Brain microvascular endothelial cell (primary cell): ENCODE results near the gene ATP13A4.

Experiments used
- DNase-seq: peaks from one replicate; pipeline ENCODE4 v3.0.0-alpha.2; 2020
- H3K27ac ChIP-seq: fragments of 250-450 bp; sonication (Bioruptor Pico); 2 replicates; pipeline ENCODE4 v1.5.1; 2020; ENCODE audit warnings: mild to moderate bottlenecking, moderate library complexity
- H3K27me3 ChIP-seq: fragments of 250-450 bp; sonication (Bioruptor Pico); replicated peaks from 2 replicates; pipeline ENCODE4 v1.5.1; 2020; ENCODE audit warnings: mild to moderate bottlenecking
- H3K36me3 ChIP-seq: fragments of 250-450 bp; sonication (Bioruptor Pico); replicated peaks from 2 replicates; pipeline ENCODE4 v1.5.1; 2020; ENCODE audit warnings: mild to moderate bottlenecking
- H3K4me3 ChIP-seq: 2 replicates; pipeline ENCODE4 v1.5.1; 2011; ENCODE audit warnings: low read depth, mild to moderate bottlenecking, control low read depth, low read length, moderate library complexity
- in situ Hi-C: cut with HindIII; loops from 2 replicates; pipeline ENCODE4 v1.10.0; 2017; ENCODE audit warnings: low sequenced_read_pairs, low pct_ligation_motif_present
- TF ChIP-seq, protein P1 (sequence below): IDR thresholded peaks from 2 replicates; pipeline ENCODE4 v1.5.1; 2011; ENCODE audit warnings: low read depth, mild to moderate bottlenecking, moderate library complexity, low read length, control low read depth, inconsistent platforms; ENCODE audit errors: missing control alignments

The ATP13A4 gene

DNA sequence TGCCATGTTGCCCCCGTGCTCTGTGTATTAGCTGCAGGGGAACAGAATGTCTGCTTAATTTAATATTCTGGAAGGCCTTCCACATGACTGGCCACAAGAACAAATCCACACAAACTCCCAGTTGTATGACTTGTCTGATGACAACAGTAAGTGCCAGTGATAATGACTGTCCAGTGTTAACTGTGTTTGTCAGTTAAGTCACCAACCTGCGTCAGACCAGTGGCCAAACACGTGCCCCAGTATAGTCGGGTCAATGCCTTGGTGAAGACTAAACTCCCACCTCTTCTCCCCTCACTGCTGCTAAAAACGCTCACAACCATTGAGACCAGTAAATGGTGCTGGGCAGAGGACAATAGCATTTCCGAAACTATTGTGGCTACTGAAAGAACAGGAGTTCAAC lies 166.3 kb downstream of the ATP13A4 start:
- TF ChIP-seq, protein P1, sequence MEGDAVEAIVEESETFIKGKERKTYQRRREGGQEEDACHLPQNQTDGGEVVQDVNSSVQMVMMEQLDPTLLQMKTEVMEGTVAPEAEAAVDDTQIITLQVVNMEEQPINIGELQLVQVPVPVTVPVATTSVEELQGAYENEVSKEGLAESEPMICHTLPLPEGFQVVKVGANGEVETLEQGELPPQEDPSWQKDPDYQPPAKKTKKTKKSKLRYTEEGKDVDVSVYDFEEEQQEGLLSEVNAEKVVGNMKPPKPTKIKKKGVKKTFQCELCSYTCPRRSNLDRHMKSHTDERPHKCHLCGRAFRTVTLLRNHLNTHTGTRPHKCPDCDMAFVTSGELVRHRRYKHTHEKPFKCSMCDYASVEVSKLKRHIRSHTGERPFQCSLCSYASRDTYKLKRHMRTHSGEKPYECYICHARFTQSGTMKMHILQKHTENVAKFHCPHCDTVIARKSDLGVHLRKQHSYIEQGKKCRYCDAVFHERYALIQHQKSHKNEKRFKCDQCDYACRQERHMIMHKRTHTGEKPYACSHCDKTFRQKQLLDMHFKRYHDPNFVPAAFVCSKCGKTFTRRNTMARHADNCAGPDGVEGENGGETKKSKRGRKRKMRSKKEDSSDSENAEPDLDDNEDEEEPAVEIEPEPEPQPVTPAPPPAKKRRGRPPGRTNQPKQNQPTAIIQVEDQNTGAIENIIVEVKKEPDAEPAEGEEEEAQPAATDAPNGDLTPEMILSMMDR: no peak
- Histone ChIP-seq H3K4me3 (no peak overlapping the region), H3K27ac (no peak overlapping the region), H3K27me3 (no peaks in the 10 kb centered on the region), H3K36me3 (no peaks in the 10 kb centered on the region)
- DNase-seq: no peak
- in situ Hi-C loops: no loop called here

DNA sequence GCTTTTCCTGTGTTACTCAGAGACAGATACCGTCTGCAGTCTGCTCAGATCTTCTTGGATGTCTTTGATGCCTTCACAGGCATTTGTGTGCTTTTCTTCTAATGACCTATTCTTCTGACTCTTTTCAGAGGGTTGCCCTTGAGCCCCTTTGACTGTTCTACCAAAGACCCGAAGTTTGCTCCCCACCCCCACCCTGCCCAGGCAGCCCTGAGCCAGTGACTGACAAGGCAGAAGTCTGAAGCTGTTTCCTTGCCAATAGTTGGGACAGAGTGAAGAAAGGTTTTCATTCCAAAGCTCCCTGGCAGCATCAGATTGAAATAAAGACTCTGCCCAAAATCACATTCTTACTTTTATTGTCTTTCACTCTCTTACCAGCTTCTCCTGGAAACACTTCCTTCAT lies 167.1 kb downstream of the ATP13A4 start:
- Histone ChIP-seq H3K27me3 (no peaks in the 10 kb centered on the region), H3K27ac (no peak overlapping the region), H3K4me3 (no peak overlapping the region), H3K36me3 (no peaks in the 10 kb centered on the region)
- TF ChIP-seq, protein P1: no peak
- DNase-seq: no peak
- in situ Hi-C loops: no loop called here

DNA sequence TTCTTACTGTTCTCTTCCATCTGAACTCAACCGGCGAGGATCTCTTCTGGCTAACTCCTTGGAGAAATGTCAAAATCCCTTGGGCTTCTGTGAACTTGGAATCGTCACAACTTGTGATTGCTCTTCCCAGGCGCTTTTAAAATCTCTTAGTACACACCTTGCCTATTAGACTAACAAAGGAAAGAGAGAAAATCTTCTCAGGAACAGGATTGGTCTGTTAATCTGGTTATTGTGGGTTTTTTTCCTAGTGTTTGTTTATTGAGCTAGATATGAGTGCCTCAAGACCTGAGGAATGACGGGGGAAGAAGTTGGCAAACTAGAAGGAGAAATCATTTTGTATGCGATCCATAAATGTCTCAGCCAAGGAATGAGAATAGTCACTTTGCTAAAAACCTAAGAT lies 176.0 kb downstream of the ATP13A4 start, which contains the start of gene ATP13A5:
TSS of gene ATP13A5 (minus strand) at position 48 of the 400 bp plus-strand sequence. CDS start at position 20, 28 bp downstream.
- Histone ChIP-seq H3K36me3 (no peaks in the 10 kb centered on the region), H3K4me3 (no peak within 1 kb of the TSS), H3K27me3 (no peaks in the 10 kb centered on the region), H3K27ac (no peak within 1 kb of the TSS)
- in situ Hi-C loops: no loop called here
- TF ChIP-seq, protein P1: no peak
- DNase-seq: no peak

DNA sequence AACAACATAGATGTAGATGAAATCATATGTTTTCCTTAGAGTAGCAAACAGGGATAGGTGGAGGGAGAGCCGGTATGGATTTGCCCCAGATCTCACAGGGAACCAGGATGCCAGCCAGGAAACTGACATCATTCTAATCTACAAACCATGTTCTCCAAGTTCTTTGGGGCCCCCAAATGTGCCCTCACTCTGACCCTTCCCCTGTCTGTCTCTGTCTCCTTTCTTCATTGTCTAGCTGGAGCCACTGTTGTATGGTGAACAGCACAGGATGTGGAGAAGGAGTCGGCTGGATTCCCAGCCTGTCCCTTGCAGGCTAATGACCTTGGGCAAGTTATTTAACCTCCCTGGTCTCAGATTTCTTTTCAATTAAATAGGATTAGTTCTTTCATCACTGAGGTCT lies 177.1 kb downstream of the ATP13A4 start:
- no peaks in the 10 kb centered on the region for H3K36me3 ChIP-seq
- in situ Hi-C loops: no loop called here
- TF ChIP-seq, protein P1: no peak
- DNase-seq: no peak
- no peak overlapping the region for H3K27ac ChIP-seq
- H3K4me3 ChIP-seq: no peak overlapping the region
- no peaks in the 10 kb centered on the region for H3K27me3 ChIP-seq

DNA sequence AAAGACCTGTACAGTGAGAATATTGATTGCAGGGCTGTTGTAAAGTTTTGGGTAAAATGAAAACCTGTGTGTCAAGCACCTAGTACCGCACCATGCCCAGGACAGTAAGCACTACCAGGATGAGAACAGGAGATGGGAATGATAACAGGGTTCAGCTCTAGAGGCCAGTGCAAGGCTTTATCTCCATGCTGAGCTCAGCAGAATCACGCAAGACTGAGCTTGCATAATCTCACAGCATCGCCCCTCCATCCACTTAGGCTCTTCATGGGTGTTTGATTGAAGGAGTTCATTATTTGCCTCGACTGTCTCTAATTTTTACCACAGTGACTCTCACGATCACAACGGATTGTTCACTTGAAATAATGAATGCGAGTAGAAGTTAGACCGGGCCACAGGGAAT lies 179.1 kb downstream of the ATP13A4 start:
- no peaks in the 10 kb centered on the region for H3K36me3 ChIP-seq
- no peak for DNase-seq
- TF ChIP-seq, protein P1: no peak
- H3K27ac ChIP-seq: no peak overlapping the region
- H3K27me3 ChIP-seq: no peaks in the 10 kb centered on the region
- in situ Hi-C loops: no loop called here
- no peak overlapping the region for H3K4me3 ChIP-seq

DNA sequence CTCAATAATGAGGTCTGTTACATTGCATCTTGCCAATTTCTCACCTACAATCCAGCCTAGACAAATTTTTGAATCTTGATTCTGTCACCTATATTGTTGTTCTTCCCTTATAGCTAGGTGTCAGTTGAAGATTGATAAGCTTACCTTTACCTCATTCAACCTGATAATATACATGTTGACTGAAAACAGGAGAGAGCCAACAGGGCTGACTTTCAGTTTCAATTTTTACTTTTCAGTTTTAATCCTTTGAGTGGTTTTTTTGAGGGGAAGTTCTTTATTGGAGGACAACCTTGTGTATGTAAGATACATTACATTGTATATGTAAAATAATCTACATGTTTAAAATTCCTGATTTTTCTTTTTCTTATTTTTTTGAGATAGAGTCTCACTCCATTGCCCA lies 181.9 kb downstream of the ATP13A4 start:
- H3K36me3 ChIP-seq: no peaks in the 10 kb centered on the region
- no peak overlapping the region for H3K27ac ChIP-seq
- TF ChIP-seq, protein P1: no peak
- DNase-seq: no peak
- in situ Hi-C loops: no loop called here
- no peaks in the 10 kb centered on the region for H3K27me3 ChIP-seq
- no peak overlapping the region for H3K4me3 ChIP-seq
